ENCODE measurements around the gene ADH1C. TPM values are rescaled to one million over a fixed set of nuclear protein-coding genes. Genes with fewer than 3 reads are reported as not detected.
"Not testable (repeated sequence)": the region's sequence is repeated elsewhere in the genome, so short reads cannot be mapped to it uniquely, and the experiment has no call there.

Gene ADH1C
- polyA plus RNA-seq, 1 experiment = 0.77 TPM

DNA sequence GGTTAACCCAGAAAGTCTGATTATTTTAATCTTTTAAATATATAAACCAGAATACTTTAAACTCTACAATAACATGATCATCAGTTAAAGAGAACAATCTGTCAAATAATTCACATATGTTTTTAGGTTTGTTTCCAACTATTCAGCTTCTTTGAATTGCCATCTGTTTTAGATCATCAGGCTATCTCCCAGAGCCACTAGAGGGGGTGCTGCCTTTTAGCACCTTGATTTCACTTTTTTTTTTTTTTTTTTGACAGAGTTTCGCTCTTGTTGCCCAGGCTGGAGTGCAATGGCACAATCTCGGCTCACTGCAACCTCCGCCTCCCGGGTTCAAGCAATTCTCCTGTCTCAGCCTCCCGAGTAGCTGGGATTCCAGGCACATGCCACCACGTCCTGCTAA is 24.8 kb upstream of the ADH1C start:
- H3K4me3 ChIP-seq (ENCODE audit: low read depth, low read length); H3K27me3 ChIP-seq (ENCODE audit: control insufficient read depth, insufficient read depth, low read length); H3K9me3 ChIP-seq (ENCODE audit: control insufficient read depth, insufficient read depth, low read length); H3K27ac ChIP-seq (ENCODE audit: low read depth, low read length); DNase-seq (ENCODE audit: low read depth, low spot score): not testable (repeated sequence)
- ChIA-PET POLR2A (interaction anchor here (0.6 to 0.7 kb wide), 2 partner anchors 306 to 1117 kb away, joined by 5 to 6 read pairs; no protein-coding TSS in a partner anchor), CTCF (interaction anchor here (0.6 to 2.3 kb wide), 19 partner anchors 8 to 874 kb away, joined by 3 to 12 read pairs (median 5); no protein-coding TSS in a partner anchor)
- TF ChIP-seq, protein P1, sequence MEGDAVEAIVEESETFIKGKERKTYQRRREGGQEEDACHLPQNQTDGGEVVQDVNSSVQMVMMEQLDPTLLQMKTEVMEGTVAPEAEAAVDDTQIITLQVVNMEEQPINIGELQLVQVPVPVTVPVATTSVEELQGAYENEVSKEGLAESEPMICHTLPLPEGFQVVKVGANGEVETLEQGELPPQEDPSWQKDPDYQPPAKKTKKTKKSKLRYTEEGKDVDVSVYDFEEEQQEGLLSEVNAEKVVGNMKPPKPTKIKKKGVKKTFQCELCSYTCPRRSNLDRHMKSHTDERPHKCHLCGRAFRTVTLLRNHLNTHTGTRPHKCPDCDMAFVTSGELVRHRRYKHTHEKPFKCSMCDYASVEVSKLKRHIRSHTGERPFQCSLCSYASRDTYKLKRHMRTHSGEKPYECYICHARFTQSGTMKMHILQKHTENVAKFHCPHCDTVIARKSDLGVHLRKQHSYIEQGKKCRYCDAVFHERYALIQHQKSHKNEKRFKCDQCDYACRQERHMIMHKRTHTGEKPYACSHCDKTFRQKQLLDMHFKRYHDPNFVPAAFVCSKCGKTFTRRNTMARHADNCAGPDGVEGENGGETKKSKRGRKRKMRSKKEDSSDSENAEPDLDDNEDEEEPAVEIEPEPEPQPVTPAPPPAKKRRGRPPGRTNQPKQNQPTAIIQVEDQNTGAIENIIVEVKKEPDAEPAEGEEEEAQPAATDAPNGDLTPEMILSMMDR (IDR thresholded peaks at IDR 0.05; ENCODE audit: low read depth, low read length) = peak; percentile 63

DNA sequence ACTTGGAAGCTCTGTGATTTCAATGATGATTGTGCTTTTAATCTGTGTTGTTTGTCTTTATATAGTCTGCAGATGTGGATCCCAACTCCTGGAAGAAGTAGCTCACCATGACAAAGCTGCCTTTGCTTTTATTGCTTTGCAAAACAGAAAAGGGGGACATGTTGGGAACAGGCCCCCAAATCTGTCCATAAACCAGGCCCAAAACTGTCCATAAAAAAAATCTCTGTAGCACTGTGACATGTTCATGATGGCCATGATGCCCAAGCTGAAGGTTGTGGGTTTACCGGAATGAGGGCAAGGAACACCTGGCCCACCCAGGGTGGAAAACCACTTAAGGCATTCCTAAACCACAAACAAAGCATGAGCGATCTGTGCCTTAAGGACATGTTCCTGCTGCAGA is 19.9 kb upstream of the ADH1C start:
- H3K27ac ChIP-seq (ENCODE audit: low read depth, low read length); DNase-seq (ENCODE audit: low read depth, low spot score); H3K9me3 ChIP-seq (ENCODE audit: control insufficient read depth, insufficient read depth, low read length); H3K27me3 ChIP-seq (ENCODE audit: control insufficient read depth, insufficient read depth, low read length); H3K4me3 ChIP-seq (ENCODE audit: low read depth, low read length); POLR2A ChIA-PET; CTCF ChIA-PET: not testable (repeated sequence)

DNA sequence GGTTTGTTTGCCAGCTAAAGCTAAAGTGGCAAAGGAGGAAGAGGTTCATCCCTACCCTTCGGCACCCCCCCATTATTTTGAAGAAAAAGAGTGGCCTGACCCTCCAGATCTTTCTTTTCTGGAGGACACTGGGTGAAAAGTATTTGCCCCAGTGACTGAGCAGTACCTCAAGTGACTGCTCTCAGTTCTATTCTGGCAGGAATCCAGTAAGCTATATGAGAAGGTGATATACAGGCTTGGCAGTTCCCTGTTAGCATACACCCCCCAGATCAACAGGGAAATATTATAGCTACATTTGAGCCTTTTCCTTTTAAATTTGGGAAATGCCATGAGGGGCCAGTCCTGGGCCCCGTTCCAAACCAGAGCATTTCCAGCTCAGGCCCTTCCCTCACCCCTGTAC is 15.3 kb upstream of the ADH1C start:
- H3K27me3 ChIP-seq (ENCODE audit: control insufficient read depth, insufficient read depth, low read length); H3K27ac ChIP-seq (ENCODE audit: low read depth, low read length); H3K4me3 ChIP-seq (ENCODE audit: low read depth, low read length); POLR2A ChIA-PET; CTCF ChIA-PET; DNase-seq (ENCODE audit: low read depth, low spot score); H3K9me3 ChIP-seq (ENCODE audit: control insufficient read depth, insufficient read depth, low read length): not testable (repeated sequence)

DNA sequence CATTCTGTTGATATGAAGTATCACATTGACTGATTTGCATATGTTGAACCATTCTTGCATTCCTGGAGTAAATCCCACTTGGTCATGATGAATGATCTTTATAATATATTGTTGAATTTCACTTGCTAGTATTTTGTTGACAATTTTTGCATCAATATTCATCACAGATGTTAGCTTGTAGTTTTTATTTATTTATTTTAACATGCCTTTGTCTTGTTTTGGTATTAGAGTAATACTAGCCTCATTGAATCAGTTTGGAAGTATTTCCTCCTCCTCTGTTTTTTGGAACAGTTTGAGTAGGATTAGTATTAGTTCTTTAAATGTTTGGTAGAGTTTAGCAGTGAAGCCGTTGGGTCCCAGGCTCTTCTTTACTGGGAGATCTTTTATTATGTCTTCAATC is 13.9 kb upstream of the ADH1C start:
- no peak for DNase-seq (ENCODE audit: low read depth, low spot score)
- Histone ChIP-seq H3K4me3 (ENCODE audit: low read depth, low read length) (no peak overlapping the region), H3K27ac (ENCODE audit: low read depth, low read length) (no peak overlapping the region), H3K9me3 (ENCODE audit: control insufficient read depth, insufficient read depth, low read length) (no peaks in the 10 kb centered on the region), H3K27me3 (ENCODE audit: control insufficient read depth, insufficient read depth, low read length) (no peaks in the 10 kb centered on the region)
- ChIA-PET CTCF (no interaction called here), POLR2A (no interaction called here)
- TF ChIP-seq, protein P1 (IDR thresholded peaks at IDR 0.05; ENCODE audit: low read depth, low read length) = no peak

DNA sequence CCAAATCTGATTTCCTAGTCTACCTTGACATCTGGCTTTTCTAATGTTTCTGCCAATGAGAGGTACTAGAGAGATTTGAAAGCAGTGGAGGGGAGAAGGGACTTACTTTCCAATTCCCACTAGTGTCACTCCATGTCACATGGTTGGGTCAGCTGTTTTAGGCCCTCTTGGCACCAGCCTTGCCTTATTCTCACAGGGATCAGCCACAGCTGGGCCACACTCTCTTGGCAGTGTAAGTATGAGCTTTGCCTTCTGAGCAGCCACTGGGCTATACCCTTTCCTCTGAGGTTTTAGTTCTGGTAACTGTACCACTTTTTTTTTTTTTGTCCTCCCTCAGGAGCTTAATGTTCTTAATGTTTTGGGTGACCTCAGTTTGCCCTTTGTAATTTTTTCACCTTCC is 10.2 kb upstream of the ADH1C start:
- no peak for DNase-seq (ENCODE audit: low read depth, low spot score)
- ChIA-PET CTCF (no interaction called here), POLR2A (no interaction called here)
- Histone ChIP-seq H3K4me3 (ENCODE audit: low read depth, low read length) (no peak overlapping the region), H3K9me3 (ENCODE audit: control insufficient read depth, insufficient read depth, low read length) (peaks cover 8% of the 10 kb centered on the region), H3K27me3 (ENCODE audit: control insufficient read depth, insufficient read depth, low read length) (no peaks in the 10 kb centered on the region), H3K27ac (ENCODE audit: low read depth, low read length) (no peak overlapping the region)
- TF ChIP-seq, protein P1 (IDR thresholded peaks at IDR 0.05; ENCODE audit: low read depth, low read length) = no peak

DNA sequence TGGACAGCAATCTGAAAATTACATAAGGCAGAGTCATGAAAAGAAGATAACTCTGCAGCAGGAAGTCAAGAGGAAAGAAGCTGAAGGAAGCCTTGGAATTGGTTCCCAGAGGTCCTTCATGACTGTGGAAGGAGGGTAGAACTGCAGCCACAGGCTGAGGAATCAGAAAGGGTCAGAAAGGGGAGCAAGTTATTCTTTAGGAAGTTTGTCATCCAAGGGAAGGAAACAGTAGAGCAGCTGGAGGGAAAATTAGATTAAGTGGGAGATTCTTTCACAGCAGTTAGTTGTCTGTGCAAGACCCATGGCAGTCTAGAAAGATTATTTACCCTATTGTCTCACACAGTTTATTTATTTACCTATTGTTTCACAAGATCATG is 9.3 kb upstream of the ADH1C start:
- CTCF ChIA-PET = interaction anchor here (0.7 to 1.2 kb wide), 2 partner anchors 9 to 36 kb away, joined by 3 to 5 read pairs; no protein-coding TSS in a partner anchor
- DNase-seq (ENCODE audit: low read depth, low spot score) = no peak
- no peak overlapping the region for H3K27ac ChIP-seq (ENCODE audit: low read depth, low read length)

More for the DNA sequence above, 9.3 kb upstream of the ADH1C start:
- Histone ChIP-seq H3K27me3 (ENCODE audit: control insufficient read depth, insufficient read depth, low read length) (no peaks in the 10 kb centered on the region), H3K4me3 (ENCODE audit: low read depth, low read length) (no peak overlapping the region), H3K9me3 (ENCODE audit: control insufficient read depth, insufficient read depth, low read length) (peaks cover 8% of the 10 kb centered on the region)
- TF ChIP-seq, protein P1 (IDR thresholded peaks at IDR 0.05; ENCODE audit: low read depth, low read length) = no peak
- POLR2A ChIA-PET = no interaction called here

Measured in AG04450 (cell line).